GM18505 (cell line): ENCODE results near the gene SH2D5.

Experiments
- ATAC-seq: cut with Tn5 transposase; IDR thresholded peaks from one replicate; pipeline ENCODE4 v1.9.1; 2021; ENCODE audit not compliant: unreplicated experiment
- POLR2A ChIP-seq: IDR thresholded peaks from 4 replicates; pipeline ENCODE4 v1.6.1; 2011; ENCODE audit warnings: borderline replicate concordance; ENCODE audit not compliant: insufficient read depth, insufficient read length; ENCODE audit errors: extremely low read depth

SH2D5 gene

GRCh38 chr1:20713440-20713839, 19.1 kb downstream of the SH2D5 start:
- no peak for TF ChIP-seq POLR2A
- no peak for ATAC-seq

GRCh38 chr1:20712215-20712577, 20.3 kb downstream of the SH2D5 start:
- no peak for TF ChIP-seq POLR2A
- no peak for ATAC-seq

- no peak for TF ChIP-seq POLR2A
- no peak for ATAC-seq
Observed at GRCh38 chr1:20711285-20712214, 21.0 kb downstream of the SH2D5 start.

- TF ChIP-seq POLR2A, result no peak
- ATAC-seq, result no peak
Observed at GRCh38 chr1:20710469-20711284, 21.8 kb downstream of the SH2D5 start.

- no peak for ATAC-seq
- no peak for TF ChIP-seq POLR2A
Observed at GRCh38 chr1:20709868-20710267, 22.6 kb downstream of the SH2D5 start.

- no peak for TF ChIP-seq POLR2A
- no peak for ATAC-seq
Observed at GRCh38 chr1:20708891-20709290, 23.6 kb downstream of the SH2D5 start.

- no peak for TF ChIP-seq POLR2A
- no peak for ATAC-seq
Observed at GRCh38 chr1:20708057-20708456, 24.4 kb downstream of the SH2D5 start.

GRCh38 chr1:20706841-20707240, 25.7 kb downstream of the SH2D5 start:
- ATAC-seq, result no peak
- no peak for TF ChIP-seq POLR2A

- TF ChIP-seq POLR2A, result no peak
- no peak for ATAC-seq
Observed at GRCh38 chr1:20705203-20705755, 27.2 kb downstream of the SH2D5 start.

GRCh38 chr1:20704390-20705202, 27.9 kb downstream of the SH2D5 start:
- TF ChIP-seq POLR2A, result no peak
- ATAC-seq, result no peak

- ATAC-seq, result no peak
- no peak for TF ChIP-seq POLR2A
Observed at GRCh38 chr1:20703124-20703756, 29.3 kb downstream of the SH2D5 start.

GRCh38 chr1:20702416-20702815, 30.1 kb downstream of the SH2D5 start:
- TF ChIP-seq POLR2A, result no peak
- no peak for ATAC-seq
